Measurements from ENCODE around the gene HIGD1A. TPM values are rescaled to one million over a fixed set of nuclear protein-coding genes. Genes with fewer than 3 reads are reported as not detected.

HIGD1A gene
- polyA plus RNA-seq, 1 donor (not counting 4 experiments of a cell fraction or from before 2014, with no cell fraction given) = 443 TPM

GRCh38 chr3:42823351-42823750 is 19.1 kb upstream of the HIGD1A start:
- Histone ChIP-seq H3K36me3 (ENCODE audit: control insufficient read depth in 2 of 2, extremely low read depth in 1 of 2, insufficient read depth in 2 of 2, low read length in 2 of 2) (no peaks in the 10 kb centered on the region), H3K79me2 (ENCODE audit: control insufficient read depth, insufficient read depth, low read length) (no peaks in the 10 kb centered on the region), H3K9me1 (ENCODE audit: control insufficient read depth, extremely low read depth, insufficient read depth, low read length) (no peaks in the 10 kb centered on the region), H3K4me1 (ENCODE audit: control insufficient read depth, extremely low read depth, insufficient read depth, low read length) (peaks cover 21% of the 10 kb centered on the region), H3K27me3 (ENCODE audit: control insufficient read depth, extremely low read depth, insufficient read depth, low read length) (no peaks in the 10 kb centered on the region), H4K20me1 (ENCODE audit: control insufficient read depth, extremely low read depth, insufficient read depth, low read length) (no peaks in the 10 kb centered on the region), H3K27ac (ENCODE audit: control insufficient read depth, insufficient read depth, low read length) (peak overlapping the region; percentile 69), H3K4me2 (ENCODE audit: control insufficient read depth, extremely low read depth, insufficient read depth, low read depth, low read length) (peak overlapping the region; percentile 80), H2AFZ (ENCODE audit: control insufficient read depth, low read length) (peak overlapping the region; percentile 62), H3K9ac (ENCODE audit: control insufficient read depth, extremely low read depth, insufficient read depth, low read length) (peak overlapping the region; percentile 22), H3K4me3 (ENCODE audit: control insufficient read depth in 2 of 3, extremely low read depth in 1 of 3, insufficient read depth in 2 of 3, low read depth in 1 of 3, low read length in 3 of 3) (peak overlapping the region in 2 of 3 experiments; percentile 28 to 45), H3K9me3 (ENCODE audit: control insufficient read depth, low read depth, low read length) (no peaks in the 10 kb centered on the region)
- DNase-seq (ENCODE audit: low read depth, low spot score) (peak; percentile 81), FAIRE-seq (peak; percentile 94)
- dilution Hi-C loops (cut with MboI; ENCODE audit: extremely low pct_ligation_motif_present, low sequenced_read_pairs) = no loop called here
- TF ChIP-seq EZH2 (IDR thresholded peaks at IDR 0.05; ENCODE audit: low read length) (no peak), CTCF (optimal IDR thresholded peaks at IDR 0.05 in 1 of 3, IDR thresholded peaks at IDR 0.05 in 1 of 3, conservative IDR thresholded peaks at IDR 0.05 in 1 of 3; ENCODE audit: extremely low read depth in 1 of 3, insufficient read depth in 2 of 3, low read length in 3 of 3) (no peak)

- no peaks in the 10 kb centered on the region for H3K36me3 ChIP-seq (ENCODE audit: control insufficient read depth in 2 of 2, extremely low read depth in 1 of 2, insufficient read depth in 2 of 2, low read length in 2 of 2)
- H3K27ac ChIP-seq (ENCODE audit: control insufficient read depth, insufficient read depth, low read length) = peak overlapping the region; percentile 69
- TF ChIP-seq EZH2 (IDR thresholded peaks at IDR 0.05; ENCODE audit: low read length) = no peak
- no peak for TF ChIP-seq CTCF (optimal IDR thresholded peaks at IDR 0.05 in 1 of 3, IDR thresholded peaks at IDR 0.05 in 1 of 3, conservative IDR thresholded peaks at IDR 0.05 in 1 of 3; ENCODE audit: extremely low read depth in 1 of 3, insufficient read depth in 2 of 3, low read length in 3 of 3)
- H3K4me3 ChIP-seq (ENCODE audit: control insufficient read depth in 2 of 3, extremely low read depth in 1 of 3, insufficient read depth in 2 of 3, low read depth in 1 of 3, low read length in 3 of 3) = peak overlapping the region in 1 of 3 experiments; percentile 23
- DNase-seq (ENCODE audit: low read depth, low spot score) (no peak), FAIRE-seq (no peak)
- H3K27me3 ChIP-seq (ENCODE audit: control insufficient read depth, extremely low read depth, insufficient read depth, low read length) = no peaks in the 10 kb centered on the region
- peaks cover 21% of the 10 kb centered on the region for H3K4me1 ChIP-seq (ENCODE audit: control insufficient read depth, extremely low read depth, insufficient read depth, low read length)
- H3K9me3 ChIP-seq (ENCODE audit: control insufficient read depth, low read depth, low read length) = no peaks in the 10 kb centered on the region
- no peaks in the 10 kb centered on the region for H3K79me2 ChIP-seq (ENCODE audit: control insufficient read depth, insufficient read depth, low read length)
- no peaks in the 10 kb centered on the region for H3K9me1 ChIP-seq (ENCODE audit: control insufficient read depth, extremely low read depth, insufficient read depth, low read length)
- H3K4me2 ChIP-seq (ENCODE audit: control insufficient read depth, extremely low read depth, insufficient read depth, low read depth, low read length) = peak overlapping the region; percentile 80
- H4K20me1 ChIP-seq (ENCODE audit: control insufficient read depth, extremely low read depth, insufficient read depth, low read length) = no peaks in the 10 kb centered on the region
- dilution Hi-C loops (cut with MboI; ENCODE audit: extremely low pct_ligation_motif_present, low sequenced_read_pairs) = no loop called here
- H2AFZ ChIP-seq (ENCODE audit: control insufficient read depth, low read length) = peak overlapping the region; percentile 62
- H3K9ac ChIP-seq (ENCODE audit: control insufficient read depth, extremely low read depth, insufficient read depth, low read length) = peak overlapping the region; percentile 22
These were observed 18.5 kb upstream of the HIGD1A start for GRCh38 chr3:42822828-42823227.
